Nephron (organoid): ENCODE measurements around the gene TECTA.
"Not testable (repeated sequence)": the region's sequence is repeated elsewhere in the genome, so short reads cannot be mapped to it uniquely, and the experiment has no call there.

Experiments used
- H3K27ac Mint-ChIP-seq, 3 experiments: 2 replicates each; pipeline ENCODE4 v1.8.0; 2020; ENCODE audit warnings: mixed read lengths in 3 of 3, mild to moderate bottlenecking in 2 of 3, moderate library complexity in 1 of 3
- H3K27me3 Mint-ChIP-seq: 2 replicates; pipeline ENCODE4 v1.8.0; 2021; ENCODE audit warnings: low read depth, mild to moderate bottlenecking, moderate library complexity, mixed read lengths
- H3K36me3 Mint-ChIP-seq: 2 replicates; pipeline ENCODE4 v1.8.0; 2020; ENCODE audit warnings: low read depth, mixed read lengths
- H3K4me1 Mint-ChIP-seq: 2 replicates; pipeline ENCODE4 v1.8.0; 2020; ENCODE audit warnings: mixed read lengths
- H3K4me3 Mint-ChIP-seq, 3 experiments: 2 replicates each; pipeline ENCODE4 v1.8.0; 2020; ENCODE audit warnings: mild to moderate bottlenecking in 3 of 3, mixed read lengths in 3 of 3, moderate library complexity in 2 of 3
- H3K9me3 Mint-ChIP-seq: 2 replicates; pipeline ENCODE4 v1.8.0; 2020; ENCODE audit warnings: mixed read lengths
- CTCF ChIP-seq, 3 experiments: fragments of 200-600 bp; sonication (generic); IDR thresholded peaks; one replicate each; pipeline ENCODE4 v1.5.0; 2021; ENCODE audit warnings: antibody characterized with exemption in 3 of 3; ENCODE audit not compliant: unreplicated experiment in 3 of 3

The TECTA gene

GRCh38 chr11:121157756-121158155 lies 56.7 kb downstream of the TECTA start:
- H3K36me3 Mint-ChIP-seq, result peaks cover 3% of the 10 kb centered on the region
- no peaks in the 10 kb centered on the region for H3K4me1 Mint-ChIP-seq
- no peak overlapping the region for H3K4me3 Mint-ChIP-seq
- H3K9me3 Mint-ChIP-seq, result no peaks in the 10 kb centered on the region
- H3K27me3 Mint-ChIP-seq, result no peaks in the 10 kb centered on the region
- TF ChIP-seq CTCF (IDR thresholded peaks at IDR 0.05; ENCODE audit: unreplicated experiment in 3 of 3), result no peak
- no peak overlapping the region for H3K27ac Mint-ChIP-seq

GRCh38 chr11:121159741-121160140 lies 58.7 kb downstream of the TECTA start:
- no peak overlapping the region for H3K4me3 Mint-ChIP-seq
- no peaks in the 10 kb centered on the region for H3K27me3 Mint-ChIP-seq
- no peaks in the 10 kb centered on the region for H3K9me3 Mint-ChIP-seq
- no peaks in the 10 kb centered on the region for H3K4me1 Mint-ChIP-seq
- TF ChIP-seq CTCF (IDR thresholded peaks at IDR 0.05; ENCODE audit: unreplicated experiment in 3 of 3), result no peak
- peaks cover 3% of the 10 kb centered on the region for H3K36me3 Mint-ChIP-seq
- no peak overlapping the region for H3K27ac Mint-ChIP-seq

GRCh38 chr11:121161349-121161917 lies 60.4 kb downstream of the TECTA start:
- Mint-ChIP-seq H3K27ac (no peak overlapping the region), H3K9me3 (no peaks in the 10 kb centered on the region), H3K27me3 (no peaks in the 10 kb centered on the region), H3K4me3 (no peak overlapping the region), H3K36me3 (peaks cover 3% of the 10 kb centered on the region), H3K4me1 (no peaks in the 10 kb centered on the region)
- TF ChIP-seq CTCF (IDR thresholded peaks at IDR 0.05; ENCODE audit: unreplicated experiment in 3 of 3), result no peak

GRCh38 chr11:121163658-121164308 lies 62.7 kb downstream of the TECTA start:
- H3K27ac Mint-ChIP-seq, result no peak overlapping the region
- no peak overlapping the region for H3K4me3 Mint-ChIP-seq
- H3K27me3 Mint-ChIP-seq, result no peaks in the 10 kb centered on the region
- no peak for TF ChIP-seq CTCF (IDR thresholded peaks at IDR 0.05; ENCODE audit: unreplicated experiment in 3 of 3)
- H3K36me3 Mint-ChIP-seq, result peaks cover 3% of the 10 kb centered on the region
- H3K4me1 Mint-ChIP-seq, result no peaks in the 10 kb centered on the region
- no peaks in the 10 kb centered on the region for H3K9me3 Mint-ChIP-seq

- H3K27me3 Mint-ChIP-seq, result not testable (repeated sequence)
Measured at GRCh38 chr11:121177629-121178028, 76.6 kb downstream of the TECTA start.

GRCh38 chr11:121179306-121179705 lies 78.3 kb downstream of the TECTA start:
- no peak overlapping the region for H3K27ac Mint-ChIP-seq
- peaks cover 48% of the 10 kb centered on the region for H3K9me3 Mint-ChIP-seq
- H3K4me3 Mint-ChIP-seq, result no peak overlapping the region
- no peak for TF ChIP-seq CTCF (IDR thresholded peaks at IDR 0.05; ENCODE audit: unreplicated experiment in 3 of 3)
- H3K4me1 Mint-ChIP-seq, result no peaks in the 10 kb centered on the region
- H3K27me3 Mint-ChIP-seq, result peaks cover 3% of the 10 kb centered on the region
- peaks cover 35% of the 10 kb centered on the region for H3K36me3 Mint-ChIP-seq

More at GRCh38 chr11:121177629-121178028, 76.6 kb downstream of the TECTA start:
- not testable (repeated sequence) for H3K27ac Mint-ChIP-seq, H3K4me3 Mint-ChIP-seq, H3K4me1 Mint-ChIP-seq
- Mint-ChIP-seq H3K9me3 (peaks cover 48% of the 10 kb centered on the region), H3K36me3 (peaks cover 35% of the 10 kb centered on the region)
